Measurements from ENCODE around the gene SUN2.

The SUN2 gene

DNA sequence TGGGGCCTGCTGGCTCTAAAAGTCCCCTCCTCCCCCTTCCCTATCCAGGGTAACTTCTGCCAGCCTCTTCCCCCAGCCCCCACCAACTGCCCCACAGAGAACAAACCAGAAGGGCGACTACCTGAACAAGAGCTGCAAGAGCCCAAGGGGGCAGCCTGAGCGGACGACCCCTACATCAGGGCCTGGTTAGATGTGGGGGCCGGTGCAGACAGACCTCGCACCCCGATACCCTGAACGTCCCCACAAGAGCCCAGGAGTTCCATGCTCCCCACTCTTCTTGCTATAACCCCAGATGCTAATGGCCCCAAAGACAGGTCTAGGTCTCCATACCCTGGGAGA, 20.7 kb downstream of the SUN2 start:
- H3K27me3 ChIP-seq (ENCODE audit: insufficient read depth, low read depth) = no peaks in the 10 kb centered on the region
- H3K9ac ChIP-seq = no peak overlapping the region
- no peaks in the 10 kb centered on the region for H3K79me2 ChIP-seq (ENCODE audit: insufficient read depth, low read depth)
- H3K27ac ChIP-seq = no peak overlapping the region
- TF ChIP-seq, protein P1, sequence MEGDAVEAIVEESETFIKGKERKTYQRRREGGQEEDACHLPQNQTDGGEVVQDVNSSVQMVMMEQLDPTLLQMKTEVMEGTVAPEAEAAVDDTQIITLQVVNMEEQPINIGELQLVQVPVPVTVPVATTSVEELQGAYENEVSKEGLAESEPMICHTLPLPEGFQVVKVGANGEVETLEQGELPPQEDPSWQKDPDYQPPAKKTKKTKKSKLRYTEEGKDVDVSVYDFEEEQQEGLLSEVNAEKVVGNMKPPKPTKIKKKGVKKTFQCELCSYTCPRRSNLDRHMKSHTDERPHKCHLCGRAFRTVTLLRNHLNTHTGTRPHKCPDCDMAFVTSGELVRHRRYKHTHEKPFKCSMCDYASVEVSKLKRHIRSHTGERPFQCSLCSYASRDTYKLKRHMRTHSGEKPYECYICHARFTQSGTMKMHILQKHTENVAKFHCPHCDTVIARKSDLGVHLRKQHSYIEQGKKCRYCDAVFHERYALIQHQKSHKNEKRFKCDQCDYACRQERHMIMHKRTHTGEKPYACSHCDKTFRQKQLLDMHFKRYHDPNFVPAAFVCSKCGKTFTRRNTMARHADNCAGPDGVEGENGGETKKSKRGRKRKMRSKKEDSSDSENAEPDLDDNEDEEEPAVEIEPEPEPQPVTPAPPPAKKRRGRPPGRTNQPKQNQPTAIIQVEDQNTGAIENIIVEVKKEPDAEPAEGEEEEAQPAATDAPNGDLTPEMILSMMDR (conservative IDR thresholded peaks at IDR 0.05; ENCODE audit: low read depth, low read length) = no peak
- no peaks in the 10 kb centered on the region for H3K36me3 ChIP-seq (ENCODE audit: insufficient read depth)
- no peaks in the 10 kb centered on the region for H4K20me1 ChIP-seq (ENCODE audit: insufficient read depth)
- H3K4me1 ChIP-seq (ENCODE audit: low read depth, poor library complexity, severe bottlenecking) = no peaks in the 10 kb centered on the region
- H2AFZ ChIP-seq (ENCODE audit: low read depth) = no peak overlapping the region
- no peak overlapping the region for H3K4me2 ChIP-seq
- no peak overlapping the region for H3K4me3 ChIP-seq (IDR thresholded peaks at IDR 0.05; ENCODE audit: insufficient read depth, low read depth, low read length)

DNA sequence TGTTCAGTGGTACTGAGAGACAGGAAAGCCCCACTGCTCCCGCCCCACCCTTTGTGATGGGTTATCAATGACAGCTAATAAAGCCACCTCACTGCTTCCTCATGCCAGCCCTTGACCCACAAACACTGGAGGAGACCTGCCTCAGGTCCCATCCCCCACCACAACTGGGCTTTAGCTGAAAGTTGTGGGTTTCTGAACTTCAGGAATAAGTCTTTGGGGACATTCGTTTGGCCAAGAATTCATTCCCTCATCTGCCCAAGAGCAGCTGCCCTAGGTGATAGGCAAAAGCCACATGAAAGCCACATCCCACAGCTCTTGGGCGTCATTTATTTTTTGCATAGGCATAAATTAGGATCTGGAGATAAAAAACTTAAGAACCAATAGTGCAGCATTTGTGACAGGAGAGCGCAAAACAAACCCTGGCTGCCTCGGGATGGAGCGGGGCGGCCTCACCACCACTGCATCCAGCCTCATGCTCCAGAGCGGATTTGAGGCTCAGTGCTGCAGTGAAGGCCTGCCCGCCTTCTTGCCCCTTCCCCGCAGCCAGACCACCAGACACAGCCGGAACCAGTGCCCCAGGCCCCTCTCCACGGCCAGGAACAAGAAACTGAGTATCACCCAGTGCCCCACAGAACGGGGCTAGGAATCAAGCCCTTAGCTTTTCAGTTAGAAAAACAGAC, 21.2 kb downstream of the SUN2 start:
- Histone ChIP-seq H3K4me2 (no peak overlapping the region), H3K4me3 (IDR thresholded peaks at IDR 0.05; ENCODE audit: insufficient read depth, low read depth, low read length) (no peak overlapping the region), H3K27ac (no peak overlapping the region), H4K20me1 (ENCODE audit: insufficient read depth) (no peaks in the 10 kb centered on the region), H3K36me3 (ENCODE audit: insufficient read depth) (no peaks in the 10 kb centered on the region), H3K27me3 (ENCODE audit: insufficient read depth, low read depth) (no peaks in the 10 kb centered on the region), H2AFZ (ENCODE audit: low read depth) (no peak overlapping the region), H3K4me1 (ENCODE audit: low read depth, poor library complexity, severe bottlenecking) (no peaks in the 10 kb centered on the region), H3K9ac (no peak overlapping the region), H3K79me2 (ENCODE audit: insufficient read depth, low read depth) (no peaks in the 10 kb centered on the region)
- TF ChIP-seq, protein P1 (conservative IDR thresholded peaks at IDR 0.05; ENCODE audit: low read depth, low read length) = no peak

DNA sequence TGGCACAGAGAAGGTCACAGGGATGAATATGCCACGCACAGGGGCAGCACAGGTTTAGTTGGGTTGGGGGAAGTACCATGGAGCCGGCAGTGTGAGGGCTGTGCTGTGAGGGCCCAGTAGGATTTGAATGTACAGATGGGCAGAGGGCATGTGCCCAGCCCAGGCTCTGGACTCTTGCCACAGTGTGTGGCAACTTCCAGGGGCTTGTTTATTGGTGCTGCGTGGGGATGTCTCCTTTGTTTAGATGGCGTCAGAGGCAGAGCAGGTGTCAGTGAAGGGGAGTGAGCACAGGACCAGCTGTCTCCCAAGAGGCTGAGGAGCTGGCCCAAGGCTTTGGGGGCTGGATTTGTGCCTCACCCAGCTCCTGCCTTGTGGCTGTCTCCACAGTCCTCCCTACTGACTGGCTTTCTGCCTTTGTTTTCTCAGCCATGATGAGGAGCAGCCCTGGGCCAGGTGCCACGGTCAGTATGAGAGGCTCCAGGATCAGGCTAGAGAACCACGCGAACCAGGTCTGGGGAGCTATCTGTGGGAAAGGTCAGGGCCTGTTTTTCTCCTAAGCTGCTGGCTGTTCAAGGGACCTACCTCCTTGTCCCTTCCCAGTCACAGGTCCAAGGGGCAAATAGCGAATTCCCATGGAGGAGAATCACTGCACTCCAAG, 21.9 kb downstream of the SUN2 start:
- Histone ChIP-seq H3K27ac (no peak overlapping the region), H3K4me2 (no peak overlapping the region), H3K27me3 (ENCODE audit: insufficient read depth, low read depth) (no peaks in the 10 kb centered on the region), H3K4me1 (ENCODE audit: low read depth, poor library complexity, severe bottlenecking) (no peaks in the 10 kb centered on the region), H2AFZ (ENCODE audit: low read depth) (no peak overlapping the region), H3K4me3 (IDR thresholded peaks at IDR 0.05; ENCODE audit: insufficient read depth, low read depth, low read length) (no peak overlapping the region), H3K9ac (no peak overlapping the region), H4K20me1 (ENCODE audit: insufficient read depth) (no peaks in the 10 kb centered on the region), H3K79me2 (ENCODE audit: insufficient read depth, low read depth) (no peaks in the 10 kb centered on the region), H3K36me3 (ENCODE audit: insufficient read depth) (no peaks in the 10 kb centered on the region)
- TF ChIP-seq, protein P1 (conservative IDR thresholded peaks at IDR 0.05; ENCODE audit: low read depth, low read length) = no peak; the same call in 1 of the 2 replicates

DNA sequence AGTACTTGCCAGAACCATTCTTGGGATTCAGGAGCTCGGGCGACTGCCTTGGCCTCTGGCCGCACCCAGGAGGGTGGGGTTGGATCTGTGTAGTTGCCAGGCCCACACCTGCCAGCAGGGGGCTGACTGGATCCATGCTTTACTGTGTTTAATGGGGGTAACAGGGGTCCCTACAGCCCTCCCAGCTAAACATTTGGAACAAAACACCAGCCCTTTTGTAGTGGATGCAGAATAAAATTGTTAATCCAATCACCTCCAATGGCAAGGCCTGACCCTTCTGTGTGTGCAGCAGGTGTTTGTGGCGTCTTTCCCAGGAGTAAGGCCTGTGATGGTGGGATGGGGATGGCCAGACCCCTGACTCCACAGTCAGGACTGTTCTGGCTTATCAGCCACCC, 22.5 kb downstream of the SUN2 start:
- H4K20me1 ChIP-seq (ENCODE audit: insufficient read depth) = no peaks in the 10 kb centered on the region
- H2AFZ ChIP-seq (ENCODE audit: low read depth) = no peak overlapping the region
- no peak overlapping the region for H3K4me3 ChIP-seq (IDR thresholded peaks at IDR 0.05; ENCODE audit: insufficient read depth, low read depth, low read length)
- H3K9ac ChIP-seq = no peak overlapping the region
- no peak overlapping the region for H3K4me2 ChIP-seq
- TF ChIP-seq, protein P1 (conservative IDR thresholded peaks at IDR 0.05; ENCODE audit: low read depth, low read length) = peak; percentile 83
- no peaks in the 10 kb centered on the region for H3K79me2 ChIP-seq (ENCODE audit: insufficient read depth, low read depth)
- no peaks in the 10 kb centered on the region for H3K4me1 ChIP-seq (ENCODE audit: low read depth, poor library complexity, severe bottlenecking)
- H3K27me3 ChIP-seq (ENCODE audit: insufficient read depth, low read depth) = no peaks in the 10 kb centered on the region
- peaks cover under 1% of the 10 kb centered on the region; the same call in 1 of the 2 replicates for H3K36me3 ChIP-seq (ENCODE audit: insufficient read depth)
- no peak overlapping the region for H3K27ac ChIP-seq
